HepG2 (cell line): ENCODE results near the gene FBF1. TPM values are rescaled to one million over a fixed set of nuclear protein-coding genes. Genes with fewer than 3 reads are reported as not detected.

Source experiments
- DR1 ChIP-seq: sonication (generic); formaldehyde crosslinking; IDR thresholded peaks from 2 replicates; pipeline ENCODE4 v1.8.0; 2021; ENCODE audit warnings: mild to moderate bottlenecking, missing genetic modification reagents, inconsistent platforms
- PCBP1 ChIP-seq: fragments of 200-400 bp; formaldehyde crosslinking; IDR thresholded peaks from 2 replicates; pipeline ENCODE4 v1.6.1; 2017; ENCODE audit warnings: mild to moderate bottlenecking, low read depth, low read length, borderline replicate concordance
- TARDBP ChIP-seq: sonication (generic); formaldehyde crosslinking; IDR thresholded peaks from 2 replicates; pipeline ENCODE4 v1.8.0; 2022; ENCODE audit warnings: mild to moderate bottlenecking, missing genetic modification reagents
- ZFX ChIP-seq: sonication (generic); formaldehyde crosslinking; IDR thresholded peaks from 2 replicates; pipeline ENCODE4 v1.4.0; 2020; ENCODE audit warnings: mild to moderate bottlenecking, low read depth, missing genetic modification reagents, moderate library complexity
- ZNF678 ChIP-seq: sonication (generic); formaldehyde crosslinking; IDR thresholded peaks from 2 replicates; pipeline ENCODE4 v1.4.0; 2020; ENCODE audit warnings: mild to moderate bottlenecking, missing genetic modification reagents
- polyA plus RNA-seq, 8 experiments: library from polyadenylated mRNA; depleted of rRNA in 3 of 8; stranded (reverse) in 7 of 8; unstranded in 1 of 8; fragments of >200 nt; fragmentation: Illumina TruSeq in 4 of 8; extraction: Trizol in 4 of 8; gene quantifications; 2 replicates each; pipeline versions ENCODE4 v1.2.1 to v1.2.3, GENCODE V29; 2011 to 2016; ENCODE audit warnings: low read depth in 4 of 8, missing spikeins in 1 of 8, mixed read lengths in 1 of 8; ENCODE audit not compliant: insufficient read depth in 1 of 8
- total RNA-seq, 5 experiments: library from RNA; depleted of rRNA; stranded (reverse); fragments of >200 nt; fragmentation: Illumina TruSeq; extraction: Trizol; gene quantifications; 2 replicates each; pipeline ENCODE4 v1.2.3, GENCODE V29; 2016; ENCODE audit warnings: low read depth in 1 of 5
- TF ChIP-seq, protein P1 (sequence below): sonication (generic); formaldehyde crosslinking; IDR thresholded peaks from 2 replicates; pipeline ENCODE4 v1.9.0; 2022; ENCODE audit warnings: missing genetic modification reagents, mild to moderate bottlenecking, borderline replicate concordance
- TF ChIP-seq, protein P2 (sequence below): sonication (generic); formaldehyde crosslinking; IDR thresholded peaks from 2 replicates; pipeline ENCODE4 v1.4.0; 2020; ENCODE audit warnings: missing genetic modification reagents, mild to moderate bottlenecking, borderline replicate concordance
- TF ChIP-seq, protein P3 (sequence below): sonication (generic); formaldehyde crosslinking; IDR thresholded peaks from 2 replicates; pipeline ENCODE4 v1.4.0; 2020; ENCODE audit warnings: low read depth, missing genetic modification reagents
- TF ChIP-seq, protein P4 (sequence below): sonication (generic); formaldehyde crosslinking; IDR thresholded peaks from 2 replicates; pipeline ENCODE4 v1.8.1; 2022; ENCODE audit warnings: mild to moderate bottlenecking, missing genetic modification reagents
- TF ChIP-seq, protein P5 (sequence below): IDR thresholded peaks from 2 replicates; pipeline ENCODE4 v1.6.1; 2016; ENCODE audit warnings: mild to moderate bottlenecking
- TF ChIP-seq, protein P6 (sequence below): sonication (generic); formaldehyde crosslinking; IDR thresholded peaks from 2 replicates; pipeline ENCODE4 v1.5.0; 2020; ENCODE audit warnings: mild to moderate bottlenecking, missing genetic modification reagents, moderate library complexity

Gene FBF1
- total and polyA plus RNA-seq, 2 of the 13 experiments (the other 11 are each of a cell fraction or from before 2014, with no cell fraction given) = 2.4 to 8.1 TPM

DNA sequence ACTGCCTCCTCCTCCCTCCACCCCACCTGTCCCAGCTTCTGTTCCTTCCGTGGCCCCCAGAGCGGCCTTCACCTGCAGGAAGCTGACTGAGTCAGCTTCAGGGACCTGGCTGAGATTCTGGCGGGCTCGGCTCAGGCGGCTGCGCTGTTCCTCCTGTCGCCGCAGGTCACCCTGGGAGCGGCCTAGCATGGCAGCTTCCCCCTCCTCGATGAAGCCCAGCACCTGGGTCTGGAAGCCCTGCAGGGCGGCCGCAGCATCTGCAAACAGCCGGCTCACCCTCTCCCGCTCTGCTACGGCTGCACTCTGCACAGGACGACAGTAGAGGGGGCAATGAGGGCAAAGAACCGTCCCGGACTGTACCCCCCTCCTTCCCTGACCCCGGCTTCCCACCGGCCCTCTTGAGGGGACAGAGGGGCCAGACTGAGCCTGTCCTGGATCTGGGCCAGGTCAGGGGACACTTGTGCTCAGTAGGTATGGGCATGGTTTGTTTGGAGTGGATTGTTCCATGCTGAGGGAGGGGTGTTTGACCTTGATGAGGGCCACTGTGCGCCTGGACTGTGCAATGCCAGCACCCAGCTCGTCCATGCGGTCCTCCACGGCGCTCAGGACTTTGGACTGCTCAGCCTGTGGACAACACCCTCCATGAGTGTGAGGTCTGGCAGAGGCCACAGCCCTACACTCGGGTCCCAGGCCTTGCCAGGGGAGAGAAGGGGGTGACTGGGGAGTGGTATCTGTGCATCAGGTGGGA is 64.5 kb downstream of the FBF1 start (continued):
- TF ChIP-seq, protein P1, sequence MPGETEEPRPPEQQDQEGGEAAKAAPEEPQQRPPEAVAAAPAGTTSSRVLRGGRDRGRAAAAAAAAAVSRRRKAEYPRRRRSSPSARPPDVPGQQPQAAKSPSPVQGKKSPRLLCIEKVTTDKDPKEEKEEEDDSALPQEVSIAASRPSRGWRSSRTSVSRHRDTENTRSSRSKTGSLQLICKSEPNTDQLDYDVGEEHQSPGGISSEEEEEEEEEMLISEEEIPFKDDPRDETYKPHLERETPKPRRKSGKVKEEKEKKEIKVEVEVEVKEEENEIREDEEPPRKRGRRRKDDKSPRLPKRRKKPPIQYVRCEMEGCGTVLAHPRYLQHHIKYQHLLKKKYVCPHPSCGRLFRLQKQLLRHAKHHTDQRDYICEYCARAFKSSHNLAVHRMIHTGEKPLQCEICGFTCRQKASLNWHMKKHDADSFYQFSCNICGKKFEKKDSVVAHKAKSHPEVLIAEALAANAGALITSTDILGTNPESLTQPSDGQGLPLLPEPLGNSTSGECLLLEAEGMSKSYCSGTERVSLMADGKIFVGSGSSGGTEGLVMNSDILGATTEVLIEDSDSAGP (CRISPR knock-in tag) = peak; percentile 95
- TF ChIP-seq, protein P2, sequence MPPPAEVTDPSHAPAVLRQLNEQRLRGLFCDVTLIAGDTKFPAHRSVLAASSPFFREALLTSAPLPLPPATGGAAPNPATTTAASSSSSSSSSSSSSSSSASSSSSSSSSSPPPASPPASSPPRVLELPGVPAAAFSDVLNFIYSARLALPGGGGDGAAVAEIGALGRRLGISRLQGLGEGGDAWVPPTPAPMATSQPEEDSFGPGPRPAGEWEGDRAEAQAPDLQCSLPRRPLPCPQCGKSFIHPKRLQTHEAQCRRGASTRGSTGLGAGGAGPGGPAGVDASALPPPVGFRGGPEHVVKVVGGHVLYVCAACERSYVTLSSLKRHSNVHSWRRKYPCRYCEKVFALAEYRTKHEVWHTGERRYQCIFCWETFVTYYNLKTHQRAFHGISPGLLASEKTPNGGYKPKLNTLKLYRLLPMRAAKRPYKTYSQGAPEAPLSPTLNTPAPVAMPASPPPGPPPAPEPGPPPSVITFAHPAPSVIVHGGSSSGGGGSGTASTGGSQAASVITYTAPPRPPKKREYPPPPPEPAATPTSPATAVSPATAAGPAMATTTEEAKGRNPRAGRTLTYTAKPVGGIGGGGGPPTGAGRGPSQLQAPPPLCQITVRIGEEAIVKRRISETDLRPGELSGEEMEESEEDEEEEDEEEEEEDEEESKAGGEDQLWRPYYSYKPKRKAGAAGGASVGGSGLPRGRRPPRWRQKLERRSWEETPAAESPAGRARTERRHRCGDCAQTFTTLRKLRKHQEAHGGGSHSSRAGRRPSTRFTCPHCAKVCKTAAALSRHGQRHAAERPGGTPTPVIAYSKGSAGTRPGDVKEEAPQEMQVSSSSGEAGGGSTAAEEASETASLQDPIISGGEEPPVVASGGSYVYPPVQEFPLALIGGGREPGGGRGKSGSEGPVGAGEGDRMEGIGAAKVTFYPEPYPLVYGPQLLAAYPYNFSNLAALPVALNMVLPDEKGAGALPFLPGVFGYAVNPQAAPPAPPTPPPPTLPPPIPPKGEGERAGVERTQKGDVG (CRISPR knock-in tag) = peak; percentile 88; the same call in 1 of the 2 replicates
- TF ChIP-seq, protein P3, sequence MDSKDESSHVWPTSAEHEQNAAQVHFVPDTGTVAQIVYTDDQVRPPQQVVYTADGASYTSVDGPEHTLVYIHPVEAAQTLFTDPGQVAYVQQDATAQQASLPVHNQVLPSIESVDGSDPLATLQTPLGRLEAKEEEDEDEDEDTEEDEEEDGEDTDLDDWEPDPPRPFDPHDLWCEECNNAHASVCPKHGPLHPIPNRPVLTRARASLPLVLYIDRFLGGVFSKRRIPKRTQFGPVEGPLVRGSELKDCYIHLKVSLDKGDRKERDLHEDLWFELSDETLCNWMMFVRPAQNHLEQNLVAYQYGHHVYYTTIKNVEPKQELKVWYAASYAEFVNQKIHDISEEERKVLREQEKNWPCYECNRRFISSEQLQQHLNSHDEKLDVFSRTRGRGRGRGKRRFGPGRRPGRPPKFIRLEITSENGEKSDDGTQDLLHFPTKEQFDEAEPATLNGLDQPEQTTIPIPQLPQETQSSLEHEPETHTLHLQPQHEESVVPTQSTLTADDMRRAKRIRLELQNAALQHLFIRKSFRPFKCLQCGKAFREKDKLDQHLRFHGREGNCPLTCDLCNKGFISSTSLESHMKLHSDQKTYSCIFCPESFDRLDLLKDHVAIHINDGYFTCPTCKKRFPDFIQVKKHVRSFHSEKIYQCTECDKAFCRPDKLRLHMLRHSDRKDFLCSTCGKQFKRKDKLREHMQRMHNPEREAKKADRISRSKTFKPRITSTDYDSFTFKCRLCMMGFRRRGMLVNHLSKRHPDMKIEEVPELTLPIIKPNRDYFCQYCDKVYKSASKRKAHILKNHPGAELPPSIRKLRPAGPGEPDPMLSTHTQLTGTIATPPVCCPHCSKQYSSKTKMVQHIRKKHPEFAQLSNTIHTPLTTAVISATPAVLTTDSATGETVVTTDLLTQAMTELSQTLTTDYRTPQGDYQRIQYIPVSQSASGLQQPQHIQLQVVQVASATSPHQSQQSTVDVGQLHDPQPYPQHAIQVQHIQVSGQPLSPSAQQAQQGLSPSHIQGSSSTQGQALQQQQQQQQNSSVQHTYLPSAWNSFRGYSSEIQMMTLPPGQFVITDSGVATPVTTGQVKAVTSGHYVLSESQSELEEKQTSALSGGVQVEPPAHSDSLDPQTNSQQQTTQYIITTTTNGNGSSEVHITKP = peak; percentile 99
- TF ChIP-seq PCBP1 (peak; percentile 63; the same call in 1 of the 2 replicates), ZFX (peak; percentile 97), ZNF678 (peak; percentile 59; the same call in 1 of the 2 replicates), TARDBP (CRISPR knock-in tag) (peak; percentile 100), DR1 (CRISPR knock-in tag) (peak; percentile 89)
- TF ChIP-seq, protein P4, sequence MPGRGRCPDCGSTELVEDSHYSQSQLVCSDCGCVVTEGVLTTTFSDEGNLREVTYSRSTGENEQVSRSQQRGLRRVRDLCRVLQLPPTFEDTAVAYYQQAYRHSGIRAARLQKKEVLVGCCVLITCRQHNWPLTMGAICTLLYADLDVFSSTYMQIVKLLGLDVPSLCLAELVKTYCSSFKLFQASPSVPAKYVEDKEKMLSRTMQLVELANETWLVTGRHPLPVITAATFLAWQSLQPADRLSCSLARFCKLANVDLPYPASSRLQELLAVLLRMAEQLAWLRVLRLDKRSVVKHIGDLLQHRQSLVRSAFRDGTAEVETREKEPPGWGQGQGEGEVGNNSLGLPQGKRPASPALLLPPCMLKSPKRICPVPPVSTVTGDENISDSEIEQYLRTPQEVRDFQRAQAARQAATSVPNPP = peak; percentile 86
- TF ChIP-seq, protein P5, sequence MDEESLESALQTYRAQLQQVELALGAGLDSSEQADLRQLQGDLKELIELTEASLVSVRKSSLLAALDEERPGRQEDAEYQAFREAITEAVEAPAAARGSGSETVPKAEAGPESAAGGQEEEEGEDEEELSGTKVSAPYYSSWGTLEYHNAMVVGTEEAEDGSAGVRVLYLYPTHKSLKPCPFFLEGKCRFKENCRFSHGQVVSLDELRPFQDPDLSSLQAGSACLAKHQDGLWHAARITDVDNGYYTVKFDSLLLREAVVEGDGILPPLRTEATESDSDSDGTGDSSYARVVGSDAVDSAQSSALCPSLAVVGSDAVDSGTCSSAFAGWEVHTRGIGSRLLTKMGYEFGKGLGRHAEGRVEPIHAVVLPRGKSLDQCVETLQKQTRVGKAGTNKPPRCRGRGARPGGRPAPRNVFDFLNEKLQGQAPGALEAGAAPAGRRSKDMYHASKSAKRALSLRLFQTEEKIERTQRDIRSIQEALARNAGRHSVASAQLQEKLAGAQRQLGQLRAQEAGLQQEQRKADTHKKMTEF (CRISPR knock-in tag) = peak; percentile 95
- TF ChIP-seq, protein P6, sequence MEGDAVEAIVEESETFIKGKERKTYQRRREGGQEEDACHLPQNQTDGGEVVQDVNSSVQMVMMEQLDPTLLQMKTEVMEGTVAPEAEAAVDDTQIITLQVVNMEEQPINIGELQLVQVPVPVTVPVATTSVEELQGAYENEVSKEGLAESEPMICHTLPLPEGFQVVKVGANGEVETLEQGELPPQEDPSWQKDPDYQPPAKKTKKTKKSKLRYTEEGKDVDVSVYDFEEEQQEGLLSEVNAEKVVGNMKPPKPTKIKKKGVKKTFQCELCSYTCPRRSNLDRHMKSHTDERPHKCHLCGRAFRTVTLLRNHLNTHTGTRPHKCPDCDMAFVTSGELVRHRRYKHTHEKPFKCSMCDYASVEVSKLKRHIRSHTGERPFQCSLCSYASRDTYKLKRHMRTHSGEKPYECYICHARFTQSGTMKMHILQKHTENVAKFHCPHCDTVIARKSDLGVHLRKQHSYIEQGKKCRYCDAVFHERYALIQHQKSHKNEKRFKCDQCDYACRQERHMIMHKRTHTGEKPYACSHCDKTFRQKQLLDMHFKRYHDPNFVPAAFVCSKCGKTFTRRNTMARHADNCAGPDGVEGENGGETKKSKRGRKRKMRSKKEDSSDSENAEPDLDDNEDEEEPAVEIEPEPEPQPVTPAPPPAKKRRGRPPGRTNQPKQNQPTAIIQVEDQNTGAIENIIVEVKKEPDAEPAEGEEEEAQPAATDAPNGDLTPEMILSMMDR (CRISPR knock-in tag) = peak; percentile 84
